OCI-LY7 (cell line): ENCODE results near the gene APBA1. TPM values are rescaled to one million over a fixed set of nuclear protein-coding genes. Genes with fewer than 3 reads are reported as not detected.

Source experiments
- BruUV-seq: library from RNA; stranded (reverse); fragments of 400-500 nt; replicated peaks from 2 replicates; lab custom pipeline; 2021; lab: Mats Ljungman, UMichigan
- CTCF ChIA-PET: fragments of 300-600 bp; sonication (Branson Sonifier 250); formaldehyde crosslinking; loops from one replicate; lab custom pipeline; 2022; ENCODE audit warnings: antibody characterized with exemption; ENCODE audit not compliant: unreplicated experiment; lab: Charles Lee
- POLR2A ChIA-PET: fragments of 300-600 bp; sonication (Branson Sonifier 250); formaldehyde crosslinking; loops from one replicate; lab custom pipeline; 2022; ENCODE audit warnings: antibody characterized with exemption; lab: Charles Lee
- DNase-seq: peaks from one replicate; pipeline ENCODE4 v3.0.0-alpha.2; 2015; ENCODE audit warnings: low spot score
- H2AFZ ChIP-seq: fragments of 200-600 bp; sonication (generic), shearing (Covaris generic); 2 replicates; pipeline ENCODE4 v1.6.1; 2014; ENCODE audit warnings: mild to moderate bottlenecking, antibody characterized with exemption, low read length, moderate library complexity
- H3K27ac ChIP-seq: fragments of 200-600 bp; sonication (generic); 2 replicates; pipeline ENCODE4 v1.5.1; 2014; ENCODE audit warnings: mixed run types, low read depth, mild to moderate bottlenecking, moderate library complexity, low read length, inconsistent platforms; ENCODE audit not compliant: poor library complexity, severe bottlenecking
- H3K36me3 ChIP-seq: fragments of 200-600 bp; sonication (generic); 2 replicates; pipeline ENCODE4 v1.6.1; 2014; ENCODE audit warnings: mild to moderate bottlenecking, antibody characterized with exemption, low read length, moderate library complexity, mixed read lengths; ENCODE audit not compliant: insufficient read depth
- H3K4me1 ChIP-seq: fragments of 200-600 bp; sonication (generic); 2 replicates; pipeline ENCODE4 v1.5.1; 2014; ENCODE audit warnings: mild to moderate bottlenecking, low read length; ENCODE audit not compliant: insufficient read depth, poor library complexity, severe bottlenecking
- H3K4me2 ChIP-seq: fragments of 200-600 bp; sonication (generic); 2 replicates; pipeline ENCODE4 v1.6.1; 2014; ENCODE audit warnings: mild to moderate bottlenecking, low read length
- H3K4me3 ChIP-seq: fragments of 200-600 bp; sonication (generic); 2 replicates; pipeline ENCODE4 v1.5.1; 2014; ENCODE audit warnings: mild to moderate bottlenecking, low read depth, low read length; ENCODE audit not compliant: poor library complexity, severe bottlenecking
- H3K79me2 ChIP-seq: fragments of 200-600 bp; sonication (generic); 2 replicates; pipeline ENCODE4 v1.6.1; 2016; ENCODE audit warnings: low read depth, mild to moderate bottlenecking, low read length, moderate library complexity, mixed read lengths; ENCODE audit not compliant: insufficient read depth
- H3K9me2 ChIP-seq: fragments of 200-600 bp; sonication (generic); 2 replicates; pipeline ENCODE4 v1.6.1; 2016; ENCODE audit warnings: mild to moderate bottlenecking, low read length, mixed read lengths; ENCODE audit not compliant: insufficient read depth
- H3K9me3 ChIP-seq: fragments of 200-600 bp; sonication (generic); 2 replicates; pipeline ENCODE4 v1.6.1; 2014; ENCODE audit warnings: mild to moderate bottlenecking, mixed run types, low read length, mixed read lengths
- H4K20me1 ChIP-seq: fragments of 200-600 bp; sonication (generic); 2 replicates; pipeline ENCODE4 v1.6.1; 2014; ENCODE audit warnings: mild to moderate bottlenecking, antibody characterized with exemption, low read length, moderate library complexity, mixed read lengths; ENCODE audit not compliant: insufficient read depth
- CTCF ChIP-seq: fragments of 200-600 bp; sonication (generic); conservative IDR thresholded peaks from 2 replicates; pipeline ENCODE4 v1.5.1; 2014; ENCODE audit warnings: mild to moderate bottlenecking, antibody characterized with exemption, low read length, moderate library complexity, mixed read lengths
- EZH2phosphoT487 ChIP-seq: fragments of 200-600 bp; sonication (generic); IDR thresholded peaks from 2 replicates; pipeline ENCODE4 v1.6.1; 2018; ENCODE audit warnings: low read depth, borderline replicate concordance, mild to moderate bottlenecking, mixed run types, antibody characterized with exemption, low read length, moderate library complexity, mixed read lengths
- intact Hi-C: fragments of 100-400 bp; cut with micrococcal nuclease; formaldehyde crosslinking; loops from one replicate; pipeline ENCODE4 v1.10.0; 2022; ENCODE audit not compliant: unreplicated experiment
- total RNA-seq, 2 experiments: library from RNA; depleted of rRNA in 1 of 2; stranded (reverse); fragments of >200 nt in 1 of 2; shearing (Covaris generic) in 1 of 2; gene quantifications; 2 replicates each; pipeline ENCODE4 v1.2.3, GENCODE V29; 2014 to 2022

Gene APBA1
- total RNA-seq, 2 experiments from 2014 or later: not detected

- no peaks in the 10 kb centered on the region for H3K4me1 ChIP-seq
- DNase-seq: no peak
- H3K9me3 ChIP-seq: no peaks in the 10 kb centered on the region
- TF ChIP-seq CTCF (no peak), EZH2phosphoT487 (no peak)
- H3K27ac ChIP-seq: no peak overlapping the region
- BruUV-seq: no TSS peak
- no peak overlapping the region for H3K4me3 ChIP-seq
- no peaks in the 10 kb centered on the region for H4K20me1 ChIP-seq
- POLR2A ChIA-PET: no interaction called here
- no peak overlapping the region for H2AFZ ChIP-seq
- CTCF ChIA-PET: no interaction called here
- H3K79me2 ChIP-seq: no peaks in the 10 kb centered on the region
- intact Hi-C loops: no loop called here
- no peaks in the 10 kb centered on the region for H3K36me3 ChIP-seq
- no peaks in the 10 kb centered on the region for H3K9me2 ChIP-seq
- H3K4me2 ChIP-seq: no peak overlapping the region
Observed at GRCh38 chr9:69564557-69564956, 107.6 kb downstream of the APBA1 start.

- H3K27ac ChIP-seq: no peak overlapping the region
- DNase-seq: no peak
- no peaks in the 10 kb centered on the region for H3K36me3 ChIP-seq
- H4K20me1 ChIP-seq: no peaks in the 10 kb centered on the region
- H3K9me3 ChIP-seq: no peaks in the 10 kb centered on the region
- no peak overlapping the region for H2AFZ ChIP-seq
- H3K4me1 ChIP-seq: no peaks in the 10 kb centered on the region
- ChIA-PET CTCF (no interaction called here), POLR2A (no interaction called here)
- H3K79me2 ChIP-seq: no peaks in the 10 kb centered on the region
- intact Hi-C loops: no loop called here
- H3K9me2 ChIP-seq: no peaks in the 10 kb centered on the region
- H3K4me3 ChIP-seq: no peak overlapping the region
- BruUV-seq: no TSS peak
- TF ChIP-seq EZH2phosphoT487 (no peak), CTCF (no peak)
- H3K4me2 ChIP-seq: no peak overlapping the region
Observed at GRCh38 chr9:69559126-69559525, 113.0 kb downstream of the APBA1 start.

- Histone ChIP-seq H3K4me2 (no peak overlapping the region), H3K4me3 (no peak overlapping the region), H3K79me2 (no peaks in the 10 kb centered on the region), H3K9me2 (no peaks in the 10 kb centered on the region), H2AFZ (no peak overlapping the region), H3K4me1 (no peaks in the 10 kb centered on the region), H4K20me1 (no peaks in the 10 kb centered on the region), H3K36me3 (no peaks in the 10 kb centered on the region), H3K27ac (no peak overlapping the region), H3K9me3 (no peaks in the 10 kb centered on the region)
- POLR2A ChIA-PET: interaction anchor here (0.6 to 1.2 kb wide), 2 partner anchors 16 to 226 kb away, joined by 3 read pairs; no protein-coding TSS in a partner anchor
- no peak for DNase-seq
- TF ChIP-seq CTCF: no peak
- no peak for TF ChIP-seq EZH2phosphoT487
- intact Hi-C loops: no loop called here
- no TSS peak for BruUV-seq
- CTCF ChIA-PET: no interaction called here
Observed at GRCh38 chr9:69556707-69557106, 115.5 kb downstream of the APBA1 start.
